SK-N-MC (cell line): ENCODE data around the gene PREX1.

ENCODE experiments used
- DNase-seq: peaks from one replicate; pipeline ENCODE4 v3.0.0-alpha.2; 2011; ENCODE audit warnings: low read depth, low spot score
- H3K27ac ChIP-seq: fragments of 200-600 bp; sonication (generic); 2 replicates; pipeline ENCODE4 v1.5.1; 2016; ENCODE audit warnings: mixed run types
- H3K36me3 ChIP-seq: fragments of 200-600 bp; sonication (generic); 2 replicates; pipeline ENCODE4 v1.6.1; 2017; ENCODE audit warnings: antibody characterized with exemption, low read length, mixed read lengths; ENCODE audit not compliant: insufficient read depth
- H3K4me3 ChIP-seq: fragments of 200-600 bp; sonication (generic); 2 replicates; pipeline ENCODE4 v1.5.1; 2016
- H3K9ac ChIP-seq: fragments of 200-600 bp; sonication (generic); 2 replicates; pipeline ENCODE4 v1.8.0; 2017; ENCODE audit warnings: mixed run types, mixed read lengths; ENCODE audit not compliant: insufficient read length
- H3K9me3 ChIP-seq: fragments of 200-600 bp; sonication (generic); 2 replicates; pipeline ENCODE4 v1.6.1; 2017; ENCODE audit warnings: low read depth, mild to moderate bottlenecking, antibody characterized with exemption, low read length, moderate library complexity, mixed read lengths
- EZH2 ChIP-seq: fragments of 200-600 bp; sonication (generic); IDR thresholded peaks from one replicate; pipeline ENCODE4 v1.6.1; 2017; ENCODE audit warnings: antibody characterized with exemption
- FOXP2 ChIP-seq: optimal IDR thresholded peaks from 2 replicates; pipeline ENCODE3; 2011; ENCODE audit warnings: mild to moderate bottlenecking, moderate library complexity; ENCODE audit not compliant: insufficient read depth; ENCODE audit errors: extremely low read length, control extremely low read depth
- POLR2AphosphoS5 ChIP-seq: IDR thresholded peaks from 2 replicates; pipeline ENCODE4 v1.6.1; 2012; ENCODE audit warnings: mild to moderate bottlenecking, low read depth, low read length, borderline replicate concordance

Gene PREX1

GRCh38 chr20:48623176-48623905, 204.5 kb downstream of the PREX1 start:
- Histone ChIP-seq H3K4me3 (no peak overlapping the region), H3K27ac (peak overlapping the region; percentile 71), H3K9me3 (no peaks in the 10 kb centered on the region), H3K36me3 (peaks cover 28% of the 10 kb centered on the region), H3K9ac (peak overlapping the region; percentile 1)
- DNase-seq, result no peak
- no peak for TF ChIP-seq POLR2AphosphoS5
- no peak for TF ChIP-seq FOXP2
- TF ChIP-seq EZH2, result no peak

GRCh38 chr20:48622421-48622820, 205.4 kb downstream of the PREX1 start:
- Histone ChIP-seq H3K27ac (peak overlapping the region; percentile 71), H3K4me3 (no peak overlapping the region), H3K9me3 (no peaks in the 10 kb centered on the region), H3K36me3 (peaks cover 21% of the 10 kb centered on the region), H3K9ac (peak overlapping the region; percentile 1)
- TF ChIP-seq POLR2AphosphoS5, result no peak
- DNase-seq, result no peak

- DNase-seq, result no peak
- peak overlapping the region; percentile 45; the same call in 1 of the 2 replicates for H3K4me3 ChIP-seq
- H3K9me3 ChIP-seq, result no peaks in the 10 kb centered on the region
- TF ChIP-seq POLR2AphosphoS5 (no peak), EZH2 (no peak), FOXP2 (no peak)
- peaks cover 17% of the 10 kb centered on the region for H3K36me3 ChIP-seq
- H3K27ac ChIP-seq, result peak overlapping the region; percentile 71
- no peak overlapping the region for H3K9ac ChIP-seq
Measured at GRCh38 chr20:48621376-48622078, 206.3 kb downstream of the PREX1 start.

- no peak overlapping the region for H3K9ac ChIP-seq
Measured at GRCh38 chr20:48620507-48621375, 207.1 kb downstream of the PREX1 start.

GRCh38 chr20:48620154-48620506, 207.7 kb downstream of the PREX1 start:
- no peak for TF ChIP-seq EZH2
- TF ChIP-seq FOXP2, result no peak
- no peak for TF ChIP-seq POLR2AphosphoS5
- DNase-seq, result no peak
- Histone ChIP-seq H3K9me3 (no peaks in the 10 kb centered on the region), H3K4me3 (no peak overlapping the region), H3K27ac (no peak overlapping the region), H3K36me3 (peaks cover 3% of the 10 kb centered on the region), H3K9ac (no peak overlapping the region)

More at GRCh38 chr20:48620507-48621375, 207.1 kb downstream of the PREX1 start:
- peak overlapping the region; percentile 59; the same call in 1 of the 2 replicates for H3K27ac ChIP-seq
- H3K4me3 ChIP-seq, result peak overlapping the region; percentile 45
- peaks cover 9% of the 10 kb centered on the region for H3K36me3 ChIP-seq
- H3K9me3 ChIP-seq, result no peaks in the 10 kb centered on the region
- peak; percentile 45 for DNase-seq
- no peak for TF ChIP-seq POLR2AphosphoS5
- no peak for TF ChIP-seq FOXP2
- TF ChIP-seq EZH2, result no peak

GRCh38 chr20:48619126-48620101, 208.4 kb downstream of the PREX1 start:
- H3K36me3 ChIP-seq, result no peaks in the 10 kb centered on the region; the same call in 1 of the 2 replicates
- no peaks in the 10 kb centered on the region for H3K9me3 ChIP-seq
- DNase-seq, result no peak
- no peak overlapping the region for H3K27ac ChIP-seq
- TF ChIP-seq EZH2 (no peak), FOXP2 (no peak), POLR2AphosphoS5 (no peak)
- H3K9ac ChIP-seq, result no peak overlapping the region
- no peak overlapping the region for H3K4me3 ChIP-seq

- Histone ChIP-seq H3K4me3 (no peak overlapping the region), H3K9ac (no peak overlapping the region), H3K9me3 (no peaks in the 10 kb centered on the region), H3K36me3 (no peaks in the 10 kb centered on the region; the same call in 1 of the 2 replicates), H3K27ac (no peak overlapping the region)
- no peak for DNase-seq
- TF ChIP-seq FOXP2 (no peak), EZH2 (no peak), POLR2AphosphoS5 (no peak)
Measured at GRCh38 chr20:48618631-48619030, 209.2 kb downstream of the PREX1 start.
